ENCODE measurements around the gene TTC27. TPM values are rescaled to one million over a fixed set of nuclear protein-coding genes. Genes with fewer than 3 reads are reported as not detected.

The TTC27 gene
- polyA plus RNA-seq, 1 donor (not counting 4 experiments of a cell fraction or from before 2014, with no cell fraction given), result 28.7 TPM

DNA sequence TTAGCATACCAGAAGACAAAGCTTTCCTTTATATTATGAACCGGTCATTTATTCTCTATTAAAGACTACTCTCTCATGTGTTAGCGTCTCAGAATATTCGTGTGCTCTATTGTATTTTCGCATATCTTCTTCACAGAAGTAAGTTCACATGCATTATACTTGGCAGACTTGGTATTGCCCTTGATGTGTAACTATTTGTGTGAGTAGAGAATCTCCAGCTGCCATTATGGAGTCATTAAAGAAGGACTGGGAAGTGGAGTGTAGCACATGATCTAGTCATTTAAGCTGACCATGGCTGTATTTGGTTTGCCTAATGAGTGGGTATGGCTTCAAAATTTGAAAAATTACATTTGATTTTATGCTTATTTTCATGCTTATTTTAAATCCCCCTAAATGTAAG lies 92.9 kb downstream of the TTC27 start:
- dilution Hi-C loops (cut with MboI; ENCODE audit: extremely low pct_ligation_motif_present, low sequenced_read_pairs), result no loop called here
- no peak overlapping the region for H3K4me3 ChIP-seq (ENCODE audit: control insufficient read depth in 2 of 3, extremely low read depth in 1 of 3, insufficient read depth in 2 of 3, low read depth in 1 of 3, low read length in 3 of 3)
- H3K9me1 ChIP-seq (ENCODE audit: control insufficient read depth, extremely low read depth, insufficient read depth, low read length), result no peaks in the 10 kb centered on the region
- no peak for FAIRE-seq
- no peaks in the 10 kb centered on the region for H3K36me3 ChIP-seq (ENCODE audit: control insufficient read depth in 2 of 2, extremely low read depth in 1 of 2, insufficient read depth in 2 of 2, low read length in 2 of 2)
- no peak overlapping the region for H3K27ac ChIP-seq (ENCODE audit: control insufficient read depth, insufficient read depth, low read length)
- H3K9ac ChIP-seq (ENCODE audit: control insufficient read depth, extremely low read depth, insufficient read depth, low read length), result no peak overlapping the region
- peaks cover 5% of the 10 kb centered on the region for H3K4me1 ChIP-seq (ENCODE audit: control insufficient read depth, extremely low read depth, insufficient read depth, low read length)
- H3K9me3 ChIP-seq (ENCODE audit: control insufficient read depth, low read depth, low read length), result no peaks in the 10 kb centered on the region
- H4K20me1 ChIP-seq (ENCODE audit: control insufficient read depth, extremely low read depth, insufficient read depth, low read length), result no peaks in the 10 kb centered on the region
- no peak overlapping the region for H3K4me2 ChIP-seq (ENCODE audit: control insufficient read depth, extremely low read depth, insufficient read depth, low read depth, low read length)
- H2AFZ ChIP-seq (ENCODE audit: control insufficient read depth, low read length), result no peak overlapping the region
- H3K79me2 ChIP-seq (ENCODE audit: control insufficient read depth, insufficient read depth, low read length), result no peaks in the 10 kb centered on the region
- TF ChIP-seq EZH2 (IDR thresholded peaks at IDR 0.05; ENCODE audit: low read length), result no peak
- TF ChIP-seq, protein P1, sequence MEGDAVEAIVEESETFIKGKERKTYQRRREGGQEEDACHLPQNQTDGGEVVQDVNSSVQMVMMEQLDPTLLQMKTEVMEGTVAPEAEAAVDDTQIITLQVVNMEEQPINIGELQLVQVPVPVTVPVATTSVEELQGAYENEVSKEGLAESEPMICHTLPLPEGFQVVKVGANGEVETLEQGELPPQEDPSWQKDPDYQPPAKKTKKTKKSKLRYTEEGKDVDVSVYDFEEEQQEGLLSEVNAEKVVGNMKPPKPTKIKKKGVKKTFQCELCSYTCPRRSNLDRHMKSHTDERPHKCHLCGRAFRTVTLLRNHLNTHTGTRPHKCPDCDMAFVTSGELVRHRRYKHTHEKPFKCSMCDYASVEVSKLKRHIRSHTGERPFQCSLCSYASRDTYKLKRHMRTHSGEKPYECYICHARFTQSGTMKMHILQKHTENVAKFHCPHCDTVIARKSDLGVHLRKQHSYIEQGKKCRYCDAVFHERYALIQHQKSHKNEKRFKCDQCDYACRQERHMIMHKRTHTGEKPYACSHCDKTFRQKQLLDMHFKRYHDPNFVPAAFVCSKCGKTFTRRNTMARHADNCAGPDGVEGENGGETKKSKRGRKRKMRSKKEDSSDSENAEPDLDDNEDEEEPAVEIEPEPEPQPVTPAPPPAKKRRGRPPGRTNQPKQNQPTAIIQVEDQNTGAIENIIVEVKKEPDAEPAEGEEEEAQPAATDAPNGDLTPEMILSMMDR (optimal IDR thresholded peaks at IDR 0.05 in 1 of 3, IDR thresholded peaks at IDR 0.05 in 1 of 3, conservative IDR thresholded peaks at IDR 0.05 in 1 of 3; ENCODE audit: extremely low read depth in 1 of 3, insufficient read depth in 2 of 3, low read length in 3 of 3), result no peak
- no peaks in the 10 kb centered on the region for H3K27me3 ChIP-seq (ENCODE audit: control insufficient read depth, extremely low read depth, insufficient read depth, low read length)
- no peak for DNase-seq (ENCODE audit: low read depth, low spot score)

DNA sequence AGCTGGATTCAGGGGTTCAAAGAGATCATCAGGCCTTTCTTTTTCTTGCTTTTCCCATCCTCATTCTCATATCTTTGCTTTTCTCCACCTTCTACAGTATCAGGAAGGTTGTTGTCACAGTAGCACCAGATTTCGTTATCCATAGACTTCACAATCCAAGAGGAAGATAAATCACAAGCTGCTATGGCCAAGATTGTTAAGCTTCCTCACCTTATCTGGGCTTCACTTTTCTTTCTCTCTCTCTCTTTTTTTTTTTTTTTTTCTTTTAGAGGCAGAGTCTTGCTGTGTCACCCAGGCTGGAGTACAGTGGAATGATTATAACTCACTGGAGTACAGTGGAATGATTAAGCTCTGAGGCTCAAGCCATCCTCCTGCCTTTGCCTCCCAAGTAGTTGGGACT lies 93.5 kb downstream of the TTC27 start:
- dilution Hi-C loops (cut with MboI; ENCODE audit: extremely low pct_ligation_motif_present, low sequenced_read_pairs), result no loop called here
- Histone ChIP-seq H3K4me3 (ENCODE audit: control insufficient read depth in 2 of 3, extremely low read depth in 1 of 3, insufficient read depth in 2 of 3, low read depth in 1 of 3, low read length in 3 of 3) (no peak overlapping the region), H2AFZ (ENCODE audit: control insufficient read depth, low read length) (no peak overlapping the region), H3K4me1 (ENCODE audit: control insufficient read depth, extremely low read depth, insufficient read depth, low read length) (peaks cover 2% of the 10 kb centered on the region), H3K27me3 (ENCODE audit: control insufficient read depth, extremely low read depth, insufficient read depth, low read length) (no peaks in the 10 kb centered on the region), H3K9me1 (ENCODE audit: control insufficient read depth, extremely low read depth, insufficient read depth, low read length) (no peaks in the 10 kb centered on the region), H3K4me2 (ENCODE audit: control insufficient read depth, extremely low read depth, insufficient read depth, low read depth, low read length) (no peak overlapping the region), H3K9me3 (ENCODE audit: control insufficient read depth, low read depth, low read length) (no peaks in the 10 kb centered on the region), H3K27ac (ENCODE audit: control insufficient read depth, insufficient read depth, low read length) (no peak overlapping the region), H3K79me2 (ENCODE audit: control insufficient read depth, insufficient read depth, low read length) (no peaks in the 10 kb centered on the region), H4K20me1 (ENCODE audit: control insufficient read depth, extremely low read depth, insufficient read depth, low read length) (no peaks in the 10 kb centered on the region), H3K36me3 (ENCODE audit: control insufficient read depth in 2 of 2, extremely low read depth in 1 of 2, insufficient read depth in 2 of 2, low read length in 2 of 2) (no peaks in the 10 kb centered on the region), H3K9ac (ENCODE audit: control insufficient read depth, extremely low read depth, insufficient read depth, low read length) (no peak overlapping the region)
- no peak for TF ChIP-seq EZH2 (IDR thresholded peaks at IDR 0.05; ENCODE audit: low read length)
- TF ChIP-seq, protein P1 (optimal IDR thresholded peaks at IDR 0.05 in 1 of 3, IDR thresholded peaks at IDR 0.05 in 1 of 3, conservative IDR thresholded peaks at IDR 0.05 in 1 of 3; ENCODE audit: extremely low read depth in 1 of 3, insufficient read depth in 2 of 3, low read length in 3 of 3), result no peak
- no peak for FAIRE-seq
- DNase-seq (ENCODE audit: low read depth, low spot score), result no peak

Measured in keratinocyte (primary cell).